Measurements from ENCODE around the gene CSKMT. TPM values are rescaled to one million over a fixed set of nuclear protein-coding genes. Genes with fewer than 3 reads are reported as not detected.

Gene CSKMT
- total RNA-seq, 1 experiment from 2014 or later: 40.1 TPM

DNA sequence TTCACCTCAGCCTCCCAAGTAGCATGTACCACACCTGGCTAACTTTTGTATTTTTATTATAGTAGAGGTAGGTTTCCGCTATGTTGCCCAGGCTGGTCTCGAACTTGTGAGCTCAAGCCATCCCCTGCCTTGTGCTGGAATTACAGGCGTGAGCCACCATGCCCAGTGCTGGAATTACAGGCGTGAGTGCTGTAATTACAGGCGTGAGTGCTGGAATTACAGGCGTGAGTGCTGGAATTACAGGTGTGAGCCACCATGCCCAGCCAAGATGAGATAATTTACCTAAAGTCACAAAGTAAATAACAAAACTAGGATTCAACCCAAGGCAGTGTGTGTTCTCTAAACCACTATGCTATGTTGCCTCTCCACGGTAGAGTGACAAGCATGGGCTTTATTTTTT lies 17.4 kb downstream of the CSKMT start:
- DNase-seq: no peak
- Histone ChIP-seq H3K9me3 (no peaks in the 10 kb centered on the region), H3K36me3 (ENCODE audit: control insufficient read depth, insufficient read depth, low read length) (no peaks in the 10 kb centered on the region), H3K4me3 (ENCODE audit: low read depth, low read length) (no peak overlapping the region), H3K4me1 (no peaks in the 10 kb centered on the region; the same call in 1 of the 2 replicates), H3K27me3 (replicated peaks; ENCODE audit: control insufficient read depth, insufficient read depth, low read length) (no peaks in the 10 kb centered on the region)
- Mint-ChIP-seq H3K4me3 (ENCODE audit: unreplicated experiment) (no peak overlapping the region), H3K27me3 (ENCODE audit: insufficient read depth, unreplicated experiment) (no peaks in the 10 kb centered on the region), H3K9me3 (ENCODE audit: unreplicated experiment) (no peaks in the 10 kb centered on the region), H3K36me3 (ENCODE audit: insufficient read depth, unreplicated experiment) (peaks cover 7% of the 10 kb centered on the region), H3K4me1 (ENCODE audit: low read depth, unreplicated experiment) (peaks cover 7% of the 10 kb centered on the region), H3K27ac (ENCODE audit: unreplicated experiment) (no peak overlapping the region)
- POLR2A ChIA-PET: no interaction called here
- BruUV-seq (replicated peaks): no TSS peak
- TF ChIP-seq, protein P1, sequence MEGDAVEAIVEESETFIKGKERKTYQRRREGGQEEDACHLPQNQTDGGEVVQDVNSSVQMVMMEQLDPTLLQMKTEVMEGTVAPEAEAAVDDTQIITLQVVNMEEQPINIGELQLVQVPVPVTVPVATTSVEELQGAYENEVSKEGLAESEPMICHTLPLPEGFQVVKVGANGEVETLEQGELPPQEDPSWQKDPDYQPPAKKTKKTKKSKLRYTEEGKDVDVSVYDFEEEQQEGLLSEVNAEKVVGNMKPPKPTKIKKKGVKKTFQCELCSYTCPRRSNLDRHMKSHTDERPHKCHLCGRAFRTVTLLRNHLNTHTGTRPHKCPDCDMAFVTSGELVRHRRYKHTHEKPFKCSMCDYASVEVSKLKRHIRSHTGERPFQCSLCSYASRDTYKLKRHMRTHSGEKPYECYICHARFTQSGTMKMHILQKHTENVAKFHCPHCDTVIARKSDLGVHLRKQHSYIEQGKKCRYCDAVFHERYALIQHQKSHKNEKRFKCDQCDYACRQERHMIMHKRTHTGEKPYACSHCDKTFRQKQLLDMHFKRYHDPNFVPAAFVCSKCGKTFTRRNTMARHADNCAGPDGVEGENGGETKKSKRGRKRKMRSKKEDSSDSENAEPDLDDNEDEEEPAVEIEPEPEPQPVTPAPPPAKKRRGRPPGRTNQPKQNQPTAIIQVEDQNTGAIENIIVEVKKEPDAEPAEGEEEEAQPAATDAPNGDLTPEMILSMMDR (IDR thresholded peaks at IDR 0.05; ENCODE audit: insufficient read depth in 1 of 2, low read depth in 1 of 2, low read length in 1 of 2, severe bottlenecking in 1 of 2, unreplicated experiment in 1 of 2): no peak
- CTCF ChIA-PET: interaction anchor here (0.6 kb wide), 1 partner anchor 341 kb away, joined by 5 read pairs; no protein-coding TSS in a partner anchor
- intact Hi-C loops (cut with micrococcal nuclease; ENCODE audit: unreplicated experiment): no loop called here

DNA sequence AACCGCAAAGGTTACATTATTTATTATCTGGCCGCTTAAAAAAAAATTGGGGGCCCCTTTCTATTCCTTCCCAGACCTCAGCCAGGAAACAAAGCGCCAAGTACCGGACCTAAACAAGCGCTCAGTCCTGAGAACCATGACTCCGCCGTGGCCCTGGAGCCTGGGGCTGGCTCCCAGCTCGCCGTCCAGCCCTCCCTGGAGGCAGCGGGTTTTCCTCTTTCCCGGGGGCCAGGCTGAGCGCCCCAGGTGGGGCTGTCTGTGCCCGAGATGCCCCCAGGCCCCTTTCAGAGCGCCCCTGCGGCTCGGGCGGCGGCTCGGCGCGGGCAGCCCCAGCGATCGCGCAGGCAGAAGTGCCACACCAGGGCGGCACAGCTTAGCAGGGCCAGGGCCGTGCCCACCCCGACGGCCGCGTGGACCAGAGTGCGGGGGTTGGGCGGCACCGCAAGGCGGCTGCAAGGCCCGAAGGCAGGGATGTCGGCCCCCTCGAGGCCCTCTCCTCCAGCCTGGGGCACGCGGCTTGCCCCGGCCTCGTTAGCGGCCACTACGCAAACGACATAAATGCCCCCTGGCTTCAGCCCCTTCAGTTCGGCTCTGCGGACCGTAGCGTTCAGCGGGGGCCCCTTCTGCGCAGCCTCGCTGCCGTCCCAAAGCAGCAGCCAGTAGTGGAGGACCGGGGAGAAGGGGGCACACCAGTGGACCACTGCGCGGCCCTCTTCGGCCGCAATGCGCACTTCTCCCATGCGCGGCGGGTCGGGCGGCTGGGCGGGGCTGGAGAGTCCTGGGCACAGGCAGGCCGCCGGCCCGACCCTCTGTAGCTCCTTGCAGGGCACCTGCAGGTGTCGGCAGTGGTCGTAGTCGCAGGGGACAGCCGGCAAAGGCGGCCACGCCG lies 22.6 kb downstream of the CSKMT start:
- Mint-ChIP-seq H3K4me1 (ENCODE audit: low read depth, unreplicated experiment) (no peaks in the 10 kb centered on the region), H3K27me3 (ENCODE audit: insufficient read depth, unreplicated experiment) (no peaks in the 10 kb centered on the region), H3K9me3 (ENCODE audit: unreplicated experiment) (no peaks in the 10 kb centered on the region), H3K27ac (ENCODE audit: unreplicated experiment) (no peak overlapping the region), H3K4me3 (ENCODE audit: unreplicated experiment) (no peak overlapping the region), H3K36me3 (ENCODE audit: insufficient read depth, unreplicated experiment) (peaks cover 14% of the 10 kb centered on the region)
- TF ChIP-seq, protein P1 (IDR thresholded peaks at IDR 0.05; ENCODE audit: insufficient read depth in 1 of 2, low read depth in 1 of 2, low read length in 1 of 2, severe bottlenecking in 1 of 2, unreplicated experiment in 1 of 2): no peak
- POLR2A ChIA-PET: no interaction called here
- intact Hi-C loops (cut with micrococcal nuclease; ENCODE audit: unreplicated experiment): no loop called here
- BruUV-seq (replicated peaks): no TSS peak
- CTCF ChIA-PET: interaction anchor here (0.9 kb wide), 1 partner anchor 16 kb away, joined by 3 read pairs; the partner anchor contains the start of gene UQCC3
- no peaks in the 10 kb centered on the region for H3K9me3 ChIP-seq
- no peak overlapping the region for H3K4me3 ChIP-seq (ENCODE audit: low read depth, low read length)
- H3K4me1 ChIP-seq: no peaks in the 10 kb centered on the region
- DNase-seq: no peak
- H3K27me3 ChIP-seq (replicated peaks; ENCODE audit: control insufficient read depth, insufficient read depth, low read length): no peaks in the 10 kb centered on the region
- peaks cover 1% of the 10 kb centered on the region for H3K36me3 ChIP-seq (ENCODE audit: control insufficient read depth, insufficient read depth, low read length)

DNA sequence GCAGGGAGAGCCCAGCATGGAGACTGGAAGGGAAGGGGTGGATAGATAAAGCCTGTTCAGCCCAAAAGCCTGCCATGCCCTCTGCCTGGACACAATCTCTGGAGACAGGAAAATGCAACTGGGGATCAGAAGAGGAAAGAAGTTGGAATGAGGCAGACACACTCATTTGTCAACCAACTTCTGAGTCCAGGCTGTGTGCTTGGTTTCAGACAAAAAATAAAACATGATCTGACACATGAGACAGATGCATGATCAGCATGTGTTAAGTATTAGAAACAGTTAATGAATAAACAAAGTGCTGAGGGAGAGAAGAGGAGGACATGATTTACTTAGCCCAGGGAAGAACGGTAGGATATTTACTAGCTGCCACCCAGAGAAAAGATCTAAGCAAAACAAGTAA lies 23.4 kb downstream of the CSKMT start:
- peaks cover 17% of the 10 kb centered on the region for H3K36me3 Mint-ChIP-seq (ENCODE audit: insufficient read depth, unreplicated experiment)
- no peaks in the 10 kb centered on the region for H3K9me3 Mint-ChIP-seq (ENCODE audit: unreplicated experiment)
- BruUV-seq (replicated peaks): no TSS peak
- Histone ChIP-seq H3K36me3 (ENCODE audit: control insufficient read depth, insufficient read depth, low read length) (peaks cover 2% of the 10 kb centered on the region), H3K4me3 (ENCODE audit: low read depth, low read length) (no peak overlapping the region), H3K27me3 (replicated peaks; ENCODE audit: control insufficient read depth, insufficient read depth, low read length) (no peaks in the 10 kb centered on the region), H3K9me3 (no peaks in the 10 kb centered on the region), H3K4me1 (no peaks in the 10 kb centered on the region)
- ChIA-PET CTCF (interaction anchor here (0.6 kb wide), 1 partner anchor 92 kb away, joined by 4 read pairs; no protein-coding TSS in a partner anchor), POLR2A (no interaction called here)
- intact Hi-C loops (cut with micrococcal nuclease; ENCODE audit: unreplicated experiment): no loop called here
- TF ChIP-seq, protein P1 (IDR thresholded peaks at IDR 0.05; ENCODE audit: insufficient read depth in 1 of 2, low read depth in 1 of 2, low read length in 1 of 2, severe bottlenecking in 1 of 2, unreplicated experiment in 1 of 2): no peak
- no peaks in the 10 kb centered on the region for H3K27me3 Mint-ChIP-seq (ENCODE audit: insufficient read depth, unreplicated experiment)
- no peak for DNase-seq
- H3K27ac Mint-ChIP-seq (ENCODE audit: unreplicated experiment): no peak overlapping the region
- H3K4me3 Mint-ChIP-seq (ENCODE audit: unreplicated experiment): no peak overlapping the region
- no peaks in the 10 kb centered on the region for H3K4me1 Mint-ChIP-seq (ENCODE audit: low read depth, unreplicated experiment)

Measured in Caco-2 (cell line).